Measurements from ENCODE around the gene CNBP. TPM values are rescaled to one million over a fixed set of nuclear protein-coding genes. Genes with fewer than 3 reads are reported as not detected.

Gene CNBP
- total RNA-seq, 1 donor from 2014 or later = 490 TPM

GRCh38 chr3:129132097-129132866, 51.4 kb downstream of the CNBP start:
- intact Hi-C loops (cut with micrococcal nuclease) = no loop called here
- no peak for TF ChIP-seq CTCF (IDR thresholded peaks at IDR 0.05; ENCODE audit: borderline replicate concordance)
- no peak overlapping the region for H3K27ac ChIP-seq (replicated peaks)

GRCh38 chr3:129131465-129132088, 52.1 kb downstream of the CNBP start:
- peaks cover 95% of the 10 kb centered on the region for H3K36me3 ChIP-seq
- no peak for TF ChIP-seq CTCF (IDR thresholded peaks at IDR 0.05; ENCODE audit: borderline replicate concordance)
- intact Hi-C loops (cut with micrococcal nuclease) = no loop called here
- no peak for DNase-seq
- H3K27ac ChIP-seq (replicated peaks) = no peak overlapping the region
- H3K4me3 ChIP-seq = no peak overlapping the region
- H3K27me3 ChIP-seq (ENCODE audit: low read depth) = no peaks in the 10 kb centered on the region
- no peaks in the 10 kb centered on the region for H3K9me3 ChIP-seq (replicated peaks)
- peaks cover 4% of the 10 kb centered on the region for H3K4me1 ChIP-seq

More at GRCh38 chr3:129132097-129132866, 51.4 kb downstream of the CNBP start:
- Histone ChIP-seq H3K36me3 (peaks cover 98% of the 10 kb centered on the region), H3K9me3 (replicated peaks) (no peaks in the 10 kb centered on the region), H3K4me3 (no peak overlapping the region), H3K27me3 (ENCODE audit: low read depth) (no peaks in the 10 kb centered on the region), H3K4me1 (peaks cover 4% of the 10 kb centered on the region)
- no peak for DNase-seq

- no peak for DNase-seq
- Histone ChIP-seq H3K27me3 (ENCODE audit: low read depth) (no peaks in the 10 kb centered on the region), H3K27ac (replicated peaks) (no peak overlapping the region), H3K4me1 (peaks cover 4% of the 10 kb centered on the region), H3K9me3 (replicated peaks) (no peaks in the 10 kb centered on the region), H3K36me3 (peaks cover 83% of the 10 kb centered on the region), H3K4me3 (no peak overlapping the region)
- intact Hi-C loops (cut with micrococcal nuclease) = no loop called here
- no peak for TF ChIP-seq CTCF (IDR thresholded peaks at IDR 0.05; ENCODE audit: borderline replicate concordance)
Measured at GRCh38 chr3:129130291-129130813, 53.3 kb downstream of the CNBP start.

- no peak for DNase-seq
- no peak overlapping the region for H3K27ac ChIP-seq (replicated peaks)
- H3K27me3 ChIP-seq (ENCODE audit: low read depth) = no peaks in the 10 kb centered on the region
- H3K4me3 ChIP-seq = no peak overlapping the region
- H3K36me3 ChIP-seq = peaks cover 65% of the 10 kb centered on the region
- no peaks in the 10 kb centered on the region for H3K9me3 ChIP-seq (replicated peaks)
- peaks cover 4% of the 10 kb centered on the region for H3K4me1 ChIP-seq
- intact Hi-C loops (cut with micrococcal nuclease) = no loop called here
- no peak for TF ChIP-seq CTCF (IDR thresholded peaks at IDR 0.05; ENCODE audit: borderline replicate concordance)
Measured at GRCh38 chr3:129128357-129129155, 55.1 kb downstream of the CNBP start.

GRCh38 chr3:129126726-129127280, 56.9 kb downstream of the CNBP start:
- no peak overlapping the region for H3K27ac ChIP-seq (replicated peaks)
- no peaks in the 10 kb centered on the region for H3K9me3 ChIP-seq (replicated peaks)
- no peak overlapping the region for H3K4me3 ChIP-seq
- peaks cover 48% of the 10 kb centered on the region for H3K36me3 ChIP-seq
- DNase-seq = no peak
- no peak for TF ChIP-seq CTCF (IDR thresholded peaks at IDR 0.05; ENCODE audit: borderline replicate concordance)
- peaks cover 2% of the 10 kb centered on the region for H3K4me1 ChIP-seq
- intact Hi-C loops (cut with micrococcal nuclease) = no loop called here
- no peaks in the 10 kb centered on the region for H3K27me3 ChIP-seq (ENCODE audit: low read depth)

Measured in left ventricle myocardium inferior (tissue), 1 donor.